GM18517 (cell line): ENCODE results near the gene LHX4.
"Not testable (repeated sequence)": the region's sequence is repeated elsewhere in the genome, so short reads cannot be mapped to it uniquely, and the experiment has no call there.

Experiments used
- ATAC-seq: cut with Tn5 transposase; IDR thresholded peaks from one replicate; pipeline ENCODE4 v1.9.1; 2021; ENCODE audit warnings: mild to moderate bottlenecking, moderate library complexity; ENCODE audit not compliant: unreplicated experiment

Gene LHX4

GRCh38 chr1:180196436-180197003 is 33.5 kb upstream of the LHX4 start:
- no peak for ATAC-seq

- no peak for ATAC-seq
These were observed 32.8 kb upstream of the LHX4 start for GRCh38 chr1:180197231-180197630.

- no peak for ATAC-seq
These were observed 31.9 kb upstream of the LHX4 start for GRCh38 chr1:180198196-180198595.

- no peak for ATAC-seq
These were observed 31.5 kb upstream of the LHX4 start for GRCh38 chr1:180198611-180199010.

- no peak for ATAC-seq
These were observed 31.0 kb upstream of the LHX4 start for GRCh38 chr1:180199018-180199417.

- no peak for ATAC-seq
These were observed 28.4 kb upstream of the LHX4 start for GRCh38 chr1:180201451-180202200.

- not testable (repeated sequence) for ATAC-seq
These were observed 27.5 kb upstream of the LHX4 start for GRCh38 chr1:180202588-180202987.

- ATAC-seq, result no peak
These were observed 25.8 kb upstream of the LHX4 start for GRCh38 chr1:180204231-180204630.

- ATAC-seq, result no peak
These were observed 23.5 kb upstream of the LHX4 start for GRCh38 chr1:180206581-180206980.

GRCh38 chr1:180208264-180208663 is 21.8 kb upstream of the LHX4 start:
- ATAC-seq, result no peak

GRCh38 chr1:180210008-180210620 is 19.9 kb upstream of the LHX4 start:
- ATAC-seq, result no peak

GRCh38 chr1:180211156-180211859 is 18.8 kb upstream of the LHX4 start:
- ATAC-seq, result no peak

- no peak for ATAC-seq
These were observed 18.2 kb upstream of the LHX4 start for GRCh38 chr1:180211860-180212229.

- peak; percentile 56 for ATAC-seq
These were observed 16.5 kb upstream of the LHX4 start for GRCh38 chr1:180213401-180214170.

GRCh38 chr1:180215856-180216625 is 14.0 kb upstream of the LHX4 start:
- no peak for ATAC-seq

- ATAC-seq, result no peak
These were observed 13.1 kb upstream of the LHX4 start for GRCh38 chr1:180217006-180217405.

GRCh38 chr1:180218806-180219765 is 11.0 kb upstream of the LHX4 start:
- no peak for ATAC-seq

GRCh38 chr1:180219776-180220175 is 10.3 kb upstream of the LHX4 start:
- ATAC-seq, result no peak

- ATAC-seq, result no peak
These were observed 8.6 kb upstream of the LHX4 start for GRCh38 chr1:180221462-180221861.
